Neural progenitor cell (in vitro differentiated cells): ENCODE data around the gene NOL6.

ENCODE experiments used
- CTCF ChIP-seq: fragments of 200-600 bp; sonication (generic); IDR thresholded peaks from 2 replicates; pipeline ENCODE4 v1.5.1; 2017; ENCODE audit warnings: antibody characterized with exemption, mild to moderate bottlenecking
- EZH2 ChIP-seq: fragments of 200-600 bp; sonication (generic); IDR thresholded peaks from 2 replicates; pipeline ENCODE4 v1.6.1; 2017; ENCODE audit warnings: antibody characterized with exemption, mild to moderate bottlenecking, moderate library complexity
- EZH2phosphoT487 ChIP-seq: fragments of 200-600 bp; sonication (generic); IDR thresholded peaks from 2 replicates; pipeline ENCODE4 v1.6.1; 2017; ENCODE audit warnings: antibody characterized with exemption

- TF ChIP-seq CTCF (no peak), EZH2phosphoT487 (no peak), EZH2 (no peak)
These were observed 10.6 kb downstream of the NOL6 start for GRCh38 chr9:33463151-33463550.
